Keratinocyte (primary cell): ENCODE data around the gene OTOP1.
"Not testable (repeated sequence)": the region's sequence is repeated elsewhere in the genome, so short reads cannot be mapped to it uniquely, and the experiment has no call there.

ENCODE experiments used
- CTCF ChIP-seq, 3 experiments: IDR thresholded peaks in 1 of 3; conservative IDR thresholded peaks in 1 of 3; optimal IDR thresholded peaks in 1 of 3; 2 replicates in 2 of 3; 3 replicates in 1 of 3; pipeline versions ENCODE3 to v1.5.1; 2011; ENCODE audit warnings: low read length in 3 of 3, mild to moderate bottlenecking in 3 of 3, moderate library complexity in 2 of 3, control low read depth in 1 of 3, inconsistent platforms in 1 of 3; ENCODE audit not compliant: insufficient read depth in 2 of 3; ENCODE audit errors: extremely low read depth in 1 of 3
- EZH2 ChIP-seq: IDR thresholded peaks from one replicate; pipeline ENCODE4 v1.6.1; 2012; ENCODE audit warnings: inconsistent platforms, mild to moderate bottlenecking, low read length, moderate library complexity

GRCh38 chr4:4188557-4188956, 38.2 kb downstream of the OTOP1 start:
- not testable (repeated sequence) for TF ChIP-seq CTCF (optimal IDR thresholded peaks at IDR 0.05 in 1 of 3, IDR thresholded peaks at IDR 0.05 in 1 of 3, conservative IDR thresholded peaks at IDR 0.05 in 1 of 3; ENCODE audit: extremely low read depth in 1 of 3, insufficient read depth in 2 of 3, low read length in 3 of 3); EZH2
